ES-I3 (cell line): ENCODE results near the gene CYP17A1.
"Not testable (repeated sequence)": the region's sequence is repeated elsewhere in the genome, so short reads cannot be mapped to it uniquely, and the experiment has no call there.

Experiments used
- H3K36me3 ChIP-seq: 2 replicates; pipeline ENCODE4 v1.6.1; 2013; ENCODE audit warnings: mild to moderate bottlenecking, low read length, control low read depth, moderate library complexity; ENCODE audit not compliant: insufficient read depth
- H3K4me1 ChIP-seq: 2 replicates; pipeline ENCODE4 v1.6.1; 2013; ENCODE audit warnings: mild to moderate bottlenecking, control low read depth, low read length; ENCODE audit not compliant: insufficient read depth
- H3K9ac ChIP-seq: 2 replicates; pipeline ENCODE4 v1.6.1; 2013; ENCODE audit warnings: low read depth, mild to moderate bottlenecking, low read length, moderate library complexity
- H3K9me3 ChIP-seq: 2 replicates; pipeline ENCODE4 v1.6.1; 2013; ENCODE audit warnings: mild to moderate bottlenecking, low read length, moderate library complexity; ENCODE audit not compliant: control insufficient read depth, insufficient read depth

CYP17A1 gene

DNA sequence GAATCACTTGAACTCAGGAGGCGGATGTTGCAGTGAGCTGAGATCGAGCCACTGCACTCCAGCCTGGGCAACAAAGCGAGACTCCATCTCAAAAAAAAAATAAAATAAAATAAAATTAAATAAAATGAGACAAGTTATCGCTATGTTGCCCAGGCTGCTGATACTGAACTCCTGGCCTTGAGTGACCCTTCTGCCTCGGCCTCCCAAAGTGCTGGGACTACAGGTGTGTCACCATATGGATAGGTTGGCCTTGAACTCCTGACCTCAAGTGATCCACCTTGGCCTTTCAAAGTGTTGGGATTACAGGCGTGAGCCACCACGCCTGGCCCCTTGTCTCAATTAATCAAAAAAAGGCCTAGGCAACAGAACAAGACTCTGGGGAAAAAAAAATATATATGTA, 16.0 kb upstream of the CYP17A1 start:
- H3K9ac ChIP-seq, H3K9me3 ChIP-seq, H3K36me3 ChIP-seq: not testable (repeated sequence)
- H3K4me1 ChIP-seq = peaks cover 18% of the 10 kb centered on the region

DNA sequence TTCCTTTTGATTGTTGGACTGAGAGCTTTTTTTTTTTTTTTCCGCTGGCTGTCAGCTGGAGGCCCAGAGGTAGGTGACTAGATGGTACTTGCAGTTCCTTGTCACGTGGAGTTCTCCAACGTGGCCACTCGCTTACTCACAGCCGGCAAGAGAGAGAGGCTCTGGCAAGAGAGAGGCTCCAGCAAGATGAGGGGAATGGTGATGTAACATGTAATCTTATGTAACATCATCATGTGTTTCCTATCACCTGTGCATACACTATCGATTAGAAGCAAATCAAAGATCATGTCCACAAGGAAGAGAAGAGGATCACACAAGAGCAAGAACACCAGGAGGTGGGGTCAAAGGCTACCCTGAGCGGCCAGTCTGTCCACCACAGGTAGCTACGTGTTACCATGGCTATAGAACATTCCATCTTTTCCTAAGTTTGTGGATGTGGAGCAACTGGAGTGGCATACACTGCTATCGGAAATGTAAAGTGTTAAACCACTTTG, 12.9 kb upstream of the CYP17A1 start:
- Histone ChIP-seq H3K4me1 (no peaks in the 10 kb centered on the region), H3K9ac (no peak overlapping the region), H3K9me3 (peaks cover 3% of the 10 kb centered on the region), H3K36me3 (no peaks in the 10 kb centered on the region)

DNA sequence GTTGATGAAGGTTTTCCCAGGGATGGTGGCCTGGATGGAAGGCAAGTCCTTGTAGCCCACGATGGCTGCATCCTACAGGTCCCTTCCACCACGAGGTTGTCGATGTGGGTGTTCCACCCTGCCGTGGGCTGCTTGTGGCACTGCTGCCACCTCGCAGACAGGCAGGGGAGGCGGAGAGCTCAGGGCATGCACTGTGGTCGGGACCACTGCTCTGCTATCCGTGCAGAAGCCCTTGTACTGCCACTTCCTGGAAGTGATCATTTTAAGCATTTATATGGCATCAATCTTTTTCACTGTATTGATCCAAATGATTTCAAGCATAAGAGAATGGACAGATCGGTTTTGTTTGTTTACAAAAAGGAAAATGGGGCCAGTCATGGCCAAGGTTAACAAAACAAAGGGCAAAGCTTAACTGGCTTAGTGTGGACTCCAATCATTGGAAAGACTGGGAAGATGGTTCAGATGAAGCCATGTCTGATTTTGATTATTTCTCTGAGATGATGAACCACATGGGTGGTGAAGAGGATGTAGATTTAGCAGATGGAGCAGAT, 8.2 kb upstream of the CYP17A1 start:
- no peaks in the 10 kb centered on the region for H3K36me3 ChIP-seq
- no peak overlapping the region for H3K9ac ChIP-seq
- no peaks in the 10 kb centered on the region for H3K4me1 ChIP-seq
- H3K9me3 ChIP-seq = peaks cover 4% of the 10 kb centered on the region

DNA sequence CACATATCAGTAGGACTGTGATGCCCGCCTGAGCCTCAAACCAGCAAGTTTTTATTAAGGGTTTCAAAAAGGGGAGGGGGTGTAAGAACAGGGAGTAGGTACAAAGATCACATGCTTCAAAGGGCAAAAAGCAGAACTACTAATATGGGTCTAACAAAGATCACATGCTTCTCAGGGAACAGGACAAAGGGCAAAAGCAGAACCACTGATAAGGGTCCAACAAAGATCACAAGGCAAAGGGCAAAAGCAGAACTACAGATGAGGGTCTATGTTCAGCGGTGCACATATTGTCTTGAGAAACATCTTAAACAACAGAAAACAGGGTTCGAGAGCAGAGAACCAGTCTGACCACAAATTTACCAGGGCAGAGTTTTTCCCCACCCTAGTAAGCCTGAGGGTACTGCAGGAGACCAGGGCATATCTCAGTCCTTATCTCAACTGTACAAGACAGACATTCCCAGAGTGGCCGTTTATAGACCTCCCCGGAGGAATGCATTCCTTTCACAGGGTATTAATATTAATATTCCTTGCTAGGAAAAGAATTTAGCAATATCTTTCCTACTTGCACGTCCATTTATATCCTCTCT, 7.1 kb upstream of the CYP17A1 start:
- H3K9ac ChIP-seq, H3K9me3 ChIP-seq, H3K4me1 ChIP-seq, H3K36me3 ChIP-seq: not testable (repeated sequence)

DNA sequence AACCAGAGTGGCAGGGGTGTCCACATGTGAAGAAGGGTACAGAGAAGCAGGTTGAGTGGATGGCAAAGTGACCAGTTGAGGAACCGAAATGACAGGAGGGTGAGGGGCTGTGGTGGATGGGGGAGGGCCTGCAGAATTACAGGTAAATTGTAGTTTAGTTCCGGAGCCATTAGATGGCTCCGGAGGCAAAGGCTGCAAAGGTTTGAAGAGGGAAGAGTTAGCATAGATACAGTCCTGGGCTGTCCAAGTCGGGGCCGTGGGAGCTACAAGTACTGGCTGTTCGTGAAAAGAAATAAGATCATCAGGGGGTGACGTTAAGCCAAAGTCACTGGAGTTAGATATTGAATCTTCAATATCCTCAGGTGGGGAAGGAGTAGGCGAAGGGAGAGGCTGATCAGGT, 5.9 kb upstream of the CYP17A1 start:
- H3K4me1 ChIP-seq, H3K9ac ChIP-seq, H3K9me3 ChIP-seq, H3K36me3 ChIP-seq: not testable (repeated sequence)

DNA sequence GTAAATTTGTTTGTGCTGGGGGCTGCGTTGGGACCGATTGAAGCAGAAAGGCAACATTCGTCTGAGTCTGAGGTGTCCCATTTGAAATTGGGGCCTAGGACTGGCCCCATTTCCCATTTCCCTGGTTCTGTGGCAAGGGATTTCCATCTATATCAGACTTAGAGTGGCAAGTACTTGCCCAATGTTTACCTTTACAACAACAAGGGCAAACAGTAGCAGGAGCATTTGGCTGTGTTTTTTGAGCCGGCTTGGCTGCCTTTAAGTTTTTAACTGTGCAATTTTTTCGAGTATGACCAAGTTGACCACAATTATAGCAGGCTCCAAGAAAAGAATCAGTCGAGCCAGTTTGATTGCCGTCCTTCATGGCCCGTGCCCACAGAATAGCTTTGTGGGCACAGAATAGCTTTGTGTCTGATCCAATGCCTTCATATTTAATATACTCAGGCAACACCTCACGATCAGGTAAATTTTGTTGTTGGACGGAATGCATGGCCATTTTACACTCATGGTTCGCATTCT, 4.7 kb upstream of the CYP17A1 start:
- H3K36me3 ChIP-seq = no peaks in the 10 kb centered on the region
- H3K9me3 ChIP-seq = peaks cover 4% of the 10 kb centered on the region
- no peak overlapping the region for H3K9ac ChIP-seq
- no peaks in the 10 kb centered on the region for H3K4me1 ChIP-seq

DNA sequence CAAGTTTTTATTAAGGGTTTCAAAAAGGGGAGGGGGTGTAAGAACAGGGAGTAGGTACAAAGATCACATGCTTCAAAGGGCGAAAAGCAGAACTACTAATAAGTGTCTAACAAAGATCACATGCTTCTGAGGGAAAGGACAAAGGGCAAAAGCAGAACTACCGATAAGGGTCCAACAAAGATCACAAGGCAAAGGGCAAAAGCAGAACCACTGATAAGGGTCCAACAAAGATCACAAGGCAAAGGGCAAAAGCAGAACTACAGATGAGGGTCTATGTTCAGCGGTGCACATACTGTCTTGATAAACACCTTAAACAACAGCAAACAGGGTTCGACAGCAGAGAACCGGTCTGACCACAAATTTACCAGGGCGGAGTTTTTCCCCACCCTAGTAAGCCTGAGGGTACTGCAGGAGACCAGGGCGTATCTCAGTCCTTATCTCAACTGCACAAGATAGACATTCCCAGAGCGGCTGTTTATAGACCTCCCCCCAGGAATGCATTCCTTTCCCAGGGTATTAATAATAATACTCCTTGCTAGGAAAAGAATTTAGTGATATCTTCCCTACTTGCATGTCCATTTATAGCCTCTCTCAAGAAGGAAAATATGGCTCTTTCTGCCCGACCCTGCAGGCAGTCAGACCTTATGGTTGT, 1.2 kb upstream of the CYP17A1 start:
- not testable (repeated sequence) for H3K9me3 ChIP-seq, H3K36me3 ChIP-seq, H3K4me1 ChIP-seq, H3K9ac ChIP-seq

DNA sequence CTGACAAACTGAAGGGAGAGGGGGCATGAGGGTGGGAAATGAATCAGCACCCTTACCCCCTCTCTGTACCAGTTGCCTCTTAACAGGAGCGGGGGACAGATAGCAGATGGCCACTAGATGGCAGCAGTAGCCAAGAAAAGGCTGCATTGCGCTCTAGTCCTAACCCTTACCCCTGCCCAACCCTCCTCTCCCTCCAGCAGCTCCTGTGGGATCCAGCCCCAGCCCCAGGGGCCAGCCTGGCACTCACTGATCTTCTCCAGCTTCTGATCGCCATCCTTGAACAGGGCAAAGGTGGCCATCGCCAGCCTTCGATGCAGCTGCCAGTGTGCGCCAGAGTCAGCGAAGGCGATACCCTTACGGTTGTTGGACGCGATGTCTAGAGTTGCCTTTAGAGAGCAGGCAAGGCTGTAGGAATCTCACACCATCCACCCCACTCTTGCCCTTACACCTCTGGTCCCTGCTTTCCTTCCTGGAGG, 2.2 kb downstream of the CYP17A1 start:
- H3K4me1 ChIP-seq = no peaks in the 10 kb centered on the region
- H3K36me3 ChIP-seq = no peaks in the 10 kb centered on the region
- no peak overlapping the region for H3K9ac ChIP-seq
- H3K9me3 ChIP-seq = no peaks in the 10 kb centered on the region; the same call in 1 of the 2 replicates

DNA sequence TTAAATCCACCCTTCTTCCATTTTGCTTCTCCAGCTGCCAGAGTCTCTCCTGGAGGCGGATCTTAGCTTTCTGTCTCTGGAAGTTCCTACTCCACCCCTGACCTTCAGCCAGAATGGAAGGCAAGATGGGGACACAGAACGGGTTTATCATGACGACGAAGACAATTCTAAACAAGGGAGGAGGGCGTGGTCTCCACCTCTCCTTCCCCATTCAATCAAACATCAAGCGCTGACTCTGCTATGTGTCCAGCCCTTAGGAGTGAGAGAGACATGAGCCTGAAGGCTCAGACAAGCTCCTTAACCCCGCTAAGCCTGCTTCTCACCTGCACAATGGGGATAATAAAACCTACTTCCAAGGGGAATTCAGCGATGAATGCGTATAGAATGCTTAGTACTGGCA, 3.1 kb downstream of the CYP17A1 start:
- no peak overlapping the region for H3K9ac ChIP-seq
- no peaks in the 10 kb centered on the region for H3K36me3 ChIP-seq
- no peaks in the 10 kb centered on the region; the same call in 1 of the 2 replicates for H3K9me3 ChIP-seq
- no peaks in the 10 kb centered on the region for H3K4me1 ChIP-seq

DNA sequence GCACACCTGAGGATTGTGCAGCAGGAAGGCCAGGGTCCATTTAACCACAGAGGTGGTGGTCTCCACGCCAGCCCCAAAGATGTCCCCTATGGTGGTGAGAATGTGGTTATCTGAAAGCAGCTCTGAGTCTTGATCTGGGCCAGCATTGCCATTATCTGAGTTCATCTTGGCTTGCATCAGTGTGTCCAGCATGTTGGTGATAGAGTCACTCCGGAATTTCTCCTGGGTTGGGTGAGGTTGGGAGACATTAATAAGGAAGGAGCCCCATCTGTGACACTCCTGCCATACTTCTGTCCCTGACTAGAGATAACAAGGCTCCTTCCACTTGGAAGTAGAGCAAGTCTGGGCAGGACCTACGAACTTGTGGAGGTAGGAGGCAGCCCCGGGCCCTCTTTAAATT, 4.2 kb downstream of the CYP17A1 start:
- Histone ChIP-seq H3K36me3 (no peaks in the 10 kb centered on the region), H3K9me3 (no peaks in the 10 kb centered on the region; the same call in 1 of the 2 replicates), H3K4me1 (no peaks in the 10 kb centered on the region), H3K9ac (no peak overlapping the region)

DNA sequence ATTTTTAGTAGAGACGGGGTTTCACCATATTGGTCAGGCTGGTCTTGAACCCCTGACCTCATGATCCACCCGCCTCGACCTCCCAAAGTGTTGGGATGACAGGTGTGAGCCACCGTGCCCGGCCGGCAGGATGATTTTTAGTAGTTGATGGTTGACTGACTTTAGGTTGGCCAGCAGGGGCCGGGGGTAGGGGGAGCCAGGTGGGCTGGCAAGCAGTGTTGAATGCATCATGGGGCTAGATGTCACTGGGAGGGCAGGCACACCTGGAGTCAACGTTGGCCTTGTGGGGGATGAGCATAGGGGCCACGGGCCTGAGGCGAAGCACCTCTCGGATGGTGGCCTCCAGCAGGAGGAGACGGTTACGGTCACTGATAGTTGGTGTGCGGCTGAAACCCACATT, 5.0 kb downstream of the CYP17A1 start:
- Histone ChIP-seq H3K9ac (no peak overlapping the region), H3K36me3 (no peaks in the 10 kb centered on the region), H3K4me1 (no peaks in the 10 kb centered on the region), H3K9me3 (no peaks in the 10 kb centered on the region)

DNA sequence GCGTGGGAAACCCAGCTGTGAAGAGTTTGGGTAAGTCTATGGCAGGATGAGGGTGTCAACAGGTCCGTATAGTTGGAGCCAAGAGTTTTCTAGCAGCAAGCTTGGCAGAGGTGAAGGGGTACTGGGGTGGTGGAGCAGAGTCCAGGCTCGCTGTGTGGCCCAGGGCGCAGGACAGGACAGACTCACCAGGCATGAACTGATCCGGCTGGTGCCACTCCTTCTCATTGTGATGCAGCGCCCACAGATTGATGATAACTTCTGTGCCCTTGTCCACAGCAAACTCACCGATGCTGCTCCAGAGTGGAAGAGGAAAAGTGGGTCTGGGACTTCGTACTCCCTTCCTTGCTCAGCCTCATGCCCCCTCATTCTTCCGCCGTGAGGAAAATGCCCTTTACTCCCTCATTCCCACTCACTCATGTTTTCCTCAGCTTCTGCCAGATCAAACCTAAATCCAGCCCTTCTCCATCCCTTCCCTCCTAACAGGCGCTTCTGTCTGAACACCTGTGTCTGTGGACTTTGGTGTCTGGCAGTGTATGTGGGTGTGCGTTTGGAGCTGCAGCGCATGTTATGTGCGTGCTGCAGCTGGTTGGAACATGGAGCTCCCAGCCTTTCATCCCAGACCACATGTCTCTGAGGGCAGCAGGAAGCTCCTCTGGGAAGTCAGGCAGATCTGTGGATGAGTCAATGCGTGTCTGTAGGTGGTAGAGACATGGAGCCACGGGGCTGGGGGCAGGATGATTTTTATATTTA, 5.7 kb downstream of the CYP17A1 start:
- Histone ChIP-seq H3K4me1 (no peaks in the 10 kb centered on the region), H3K9me3 (no peaks in the 10 kb centered on the region), H3K9ac (no peak overlapping the region), H3K36me3 (no peaks in the 10 kb centered on the region)

DNA sequence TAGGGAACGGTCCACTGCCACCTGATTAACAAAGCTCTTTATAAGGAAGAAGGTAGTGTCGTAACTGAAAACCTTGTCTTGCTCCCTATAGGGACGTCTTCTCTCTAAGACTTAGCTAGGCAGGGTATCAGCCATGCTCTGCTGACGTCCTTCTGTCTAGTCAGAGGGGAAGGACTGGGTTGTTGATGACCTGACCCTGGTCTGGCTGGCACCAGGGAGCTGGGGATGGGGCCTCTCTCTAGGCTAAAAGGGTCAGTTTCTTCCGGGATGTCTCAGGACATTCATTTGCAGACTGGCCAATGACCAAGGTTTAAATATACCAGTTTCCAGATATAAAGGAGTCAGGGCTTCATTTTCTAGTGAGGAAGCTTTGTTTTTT, 9.6 kb downstream of the CYP17A1 start:
- Histone ChIP-seq H3K9me3 (no peaks in the 10 kb centered on the region), H3K36me3 (no peaks in the 10 kb centered on the region)

DNA sequence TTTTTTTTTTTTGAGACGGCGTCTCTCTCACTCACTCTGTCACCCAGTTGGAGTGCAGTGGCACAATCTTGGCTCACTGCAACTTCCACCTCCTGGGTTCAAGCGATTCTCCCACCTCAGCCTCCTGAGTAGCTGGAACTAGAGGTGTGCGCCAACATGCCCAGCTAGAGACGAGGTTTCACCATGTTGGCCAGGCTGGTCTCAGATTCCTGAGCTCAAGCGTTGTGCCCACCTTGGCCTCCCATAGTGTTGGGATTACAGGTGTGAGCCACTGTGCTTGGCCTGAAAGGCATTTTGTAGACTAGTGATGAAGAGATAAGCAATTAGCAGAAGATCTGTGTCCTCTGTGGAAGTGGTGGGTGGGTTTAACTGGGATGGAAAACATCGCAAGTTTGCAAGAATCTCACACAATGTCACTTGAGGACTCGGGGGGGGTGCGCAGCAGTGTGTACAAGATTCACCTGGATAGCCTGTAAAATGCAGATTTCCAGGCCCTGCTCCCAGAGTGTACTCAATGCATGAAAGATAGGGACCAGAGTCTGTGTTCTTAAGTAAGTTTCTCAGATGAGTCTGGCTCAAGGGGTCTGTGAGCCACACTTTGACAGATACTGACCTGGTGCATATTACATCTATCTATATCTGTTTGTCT, 10.9 kb downstream of the CYP17A1 start:
- H3K9me3 ChIP-seq = no peaks in the 10 kb centered on the region
- no peaks in the 10 kb centered on the region for H3K36me3 ChIP-seq
- H3K4me1 ChIP-seq = no peaks in the 10 kb centered on the region
- no peak overlapping the region for H3K9ac ChIP-seq

More for the DNA sequence above, 9.6 kb downstream of the CYP17A1 start:
- Histone ChIP-seq H3K9ac (no peak overlapping the region), H3K4me1 (no peaks in the 10 kb centered on the region)
